Tibial nerve (tissue), 4 donors: ENCODE data around the gene PASD1.

ENCODE experiments used
- EP300 ChIP-seq, 2 donors: sonication (generic); formaldehyde crosslinking; IDR thresholded peaks; one replicate each; pipeline ENCODE4 v1.6.1; 2017; ENCODE audit warnings: antibody characterized with exemption in 2 of 2, mild to moderate bottlenecking in 1 of 2
- POLR2A ChIP-seq, 2 donors: fragments of 450-650 bp; IDR thresholded peaks; one replicate each; pipeline ENCODE4 v1.6.1; 2017; ENCODE audit warnings: antibody characterized with exemption in 2 of 2, mild to moderate bottlenecking in 2 of 2, moderate library complexity in 2 of 2
- TF ChIP-seq, protein P1 (sequence below), 5 experiments: fragments of 200-600 bp in 3 of 5; fragments of 450-650 bp in 2 of 5; sonication (generic) in 3 of 5; IDR thresholded peaks; one replicate each; pipeline ENCODE4 v1.5.1; 2016 to 2019; ENCODE audit warnings: antibody characterized with exemption in 5 of 5, mild to moderate bottlenecking in 3 of 5, moderate library complexity in 2 of 5

DNA sequence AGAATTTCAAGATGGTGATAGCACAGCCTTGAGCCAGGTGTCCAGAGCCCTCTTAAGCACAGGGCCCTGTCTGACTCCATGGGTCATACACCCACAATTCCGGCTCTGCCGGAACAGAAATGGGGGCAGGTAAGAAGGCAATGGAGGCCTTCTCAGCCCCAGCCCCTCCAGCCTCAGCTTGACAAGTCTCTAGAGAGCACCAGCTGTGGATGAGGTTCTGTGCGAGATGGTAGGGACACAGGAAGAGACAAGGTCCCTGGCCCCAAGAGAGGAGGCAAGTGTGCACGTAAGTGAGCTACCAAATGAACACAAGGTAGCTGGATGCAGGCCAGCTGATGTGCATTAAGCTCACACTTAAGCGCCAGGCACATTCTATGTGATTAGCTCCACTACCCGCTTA, 129.3 kb downstream of the PASD1 start:
- TF ChIP-seq POLR2A (IDR thresholded peaks at IDR 0.05) (no peak), EP300 (IDR thresholded peaks at IDR 0.05) (no peak)
- TF ChIP-seq, protein P1, sequence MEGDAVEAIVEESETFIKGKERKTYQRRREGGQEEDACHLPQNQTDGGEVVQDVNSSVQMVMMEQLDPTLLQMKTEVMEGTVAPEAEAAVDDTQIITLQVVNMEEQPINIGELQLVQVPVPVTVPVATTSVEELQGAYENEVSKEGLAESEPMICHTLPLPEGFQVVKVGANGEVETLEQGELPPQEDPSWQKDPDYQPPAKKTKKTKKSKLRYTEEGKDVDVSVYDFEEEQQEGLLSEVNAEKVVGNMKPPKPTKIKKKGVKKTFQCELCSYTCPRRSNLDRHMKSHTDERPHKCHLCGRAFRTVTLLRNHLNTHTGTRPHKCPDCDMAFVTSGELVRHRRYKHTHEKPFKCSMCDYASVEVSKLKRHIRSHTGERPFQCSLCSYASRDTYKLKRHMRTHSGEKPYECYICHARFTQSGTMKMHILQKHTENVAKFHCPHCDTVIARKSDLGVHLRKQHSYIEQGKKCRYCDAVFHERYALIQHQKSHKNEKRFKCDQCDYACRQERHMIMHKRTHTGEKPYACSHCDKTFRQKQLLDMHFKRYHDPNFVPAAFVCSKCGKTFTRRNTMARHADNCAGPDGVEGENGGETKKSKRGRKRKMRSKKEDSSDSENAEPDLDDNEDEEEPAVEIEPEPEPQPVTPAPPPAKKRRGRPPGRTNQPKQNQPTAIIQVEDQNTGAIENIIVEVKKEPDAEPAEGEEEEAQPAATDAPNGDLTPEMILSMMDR (IDR thresholded peaks at IDR 0.05): no peak
